OCI-LY1 (cell line): Measurements from ENCODE around the gene SPINT3.

Experiments
- H2AFZ ChIP-seq: fragments of 200-600 bp; sonication (generic), shearing (Covaris generic); 2 replicates; pipeline ENCODE4 v1.6.0; 2014; ENCODE audit warnings: antibody characterized with exemption, mild to moderate bottlenecking, low read length
- H3F3A ChIP-seq: fragments of 200-600 bp; sonication (generic), shearing (Covaris generic); 2 replicates; pipeline ENCODE4 v1.6.0; 2014; ENCODE audit warnings: mild to moderate bottlenecking, antibody characterized with exemption, low read length, moderate library complexity; ENCODE audit not compliant: insufficient read depth
- H3K27ac ChIP-seq: fragments of 200-600 bp; sonication (generic); 2 replicates; pipeline ENCODE4 v1.5.1; 2014; ENCODE audit warnings: low read length, mixed run types, mild to moderate bottlenecking, low read depth; ENCODE audit not compliant: poor library complexity, severe bottlenecking
- H3K27me3 ChIP-seq: fragments of 200-600 bp; sonication (generic); 2 replicates; pipeline ENCODE4 v1.6.0; 2014; ENCODE audit warnings: antibody characterized with exemption, mild to moderate bottlenecking, low read length, moderate library complexity; ENCODE audit not compliant: insufficient read depth
- H3K36me3 ChIP-seq: fragments of 200-600 bp; sonication (generic); 2 replicates; pipeline ENCODE4 v1.6.1; 2014; ENCODE audit warnings: mild to moderate bottlenecking, antibody characterized with exemption, low read length, moderate library complexity, mixed read lengths; ENCODE audit not compliant: insufficient read depth
- H3K4me1 ChIP-seq: fragments of 200-600 bp; sonication (generic); 2 replicates; pipeline ENCODE4 v1.5.1; 2014; ENCODE audit warnings: mild to moderate bottlenecking, low read length, moderate library complexity; ENCODE audit not compliant: insufficient read depth, severe bottlenecking
- H3K4me2 ChIP-seq: fragments of 200-600 bp; sonication (generic), shearing (Covaris generic); 2 replicates; pipeline ENCODE4 v1.6.1; 2014; ENCODE audit warnings: low read length
- H3K4me3 ChIP-seq: fragments of 200-600 bp; sonication (generic); 2 replicates; pipeline ENCODE4 v1.5.1; 2014; ENCODE audit warnings: low read length, low read depth, mild to moderate bottlenecking, mixed read lengths; ENCODE audit not compliant: poor library complexity, severe bottlenecking
- H3K79me2 ChIP-seq: fragments of 200-600 bp; shearing (Covaris generic); 2 replicates; pipeline ENCODE4 v1.6.1; 2016; ENCODE audit warnings: mixed run types, low read length, mixed read lengths; ENCODE audit not compliant: insufficient read depth
- H3K9ac ChIP-seq: fragments of 200-600 bp; sonication (generic), shearing (Covaris generic); 2 replicates; pipeline ENCODE4 v1.6.1; 2014; ENCODE audit warnings: mild to moderate bottlenecking, low read length, mixed read lengths
- H3K9me2 ChIP-seq: fragments of 200-600 bp; sonication (generic), shearing (Covaris generic); 2 replicates; pipeline ENCODE4 v1.6.1; 2014; ENCODE audit warnings: low read depth, mild to moderate bottlenecking, low read length, mixed read lengths
- H3K9me3 ChIP-seq: fragments of 200-600 bp; shearing (Covaris generic); 2 replicates; pipeline ENCODE4 v1.6.1; 2014; ENCODE audit warnings: low read length, mixed read lengths
- H4K20me1 ChIP-seq: fragments of 200-600 bp; sonication (generic), shearing (Covaris generic); 2 replicates; pipeline ENCODE4 v1.6.0; 2016; ENCODE audit warnings: mild to moderate bottlenecking, low read length; ENCODE audit not compliant: insufficient read depth
- EZH2 ChIP-seq: fragments of 200-600 bp; sonication (generic), shearing (Covaris generic); IDR thresholded peaks from 2 replicates; pipeline ENCODE4 v1.8.0; 2017; ENCODE audit warnings: borderline replicate concordance, mixed run types, mild to moderate bottlenecking, antibody characterized with exemption, low read length, moderate library complexity, mixed read lengths
- TF ChIP-seq, protein P1 (sequence below): fragments of 200-600 bp; sonication (generic), shearing (Covaris generic); IDR thresholded peaks from 2 replicates; pipeline ENCODE4 v1.5.1; 2017; ENCODE audit warnings: mild to moderate bottlenecking, antibody characterized with exemption, low read length, moderate library complexity, mixed read lengths

SPINT3 gene

DNA sequence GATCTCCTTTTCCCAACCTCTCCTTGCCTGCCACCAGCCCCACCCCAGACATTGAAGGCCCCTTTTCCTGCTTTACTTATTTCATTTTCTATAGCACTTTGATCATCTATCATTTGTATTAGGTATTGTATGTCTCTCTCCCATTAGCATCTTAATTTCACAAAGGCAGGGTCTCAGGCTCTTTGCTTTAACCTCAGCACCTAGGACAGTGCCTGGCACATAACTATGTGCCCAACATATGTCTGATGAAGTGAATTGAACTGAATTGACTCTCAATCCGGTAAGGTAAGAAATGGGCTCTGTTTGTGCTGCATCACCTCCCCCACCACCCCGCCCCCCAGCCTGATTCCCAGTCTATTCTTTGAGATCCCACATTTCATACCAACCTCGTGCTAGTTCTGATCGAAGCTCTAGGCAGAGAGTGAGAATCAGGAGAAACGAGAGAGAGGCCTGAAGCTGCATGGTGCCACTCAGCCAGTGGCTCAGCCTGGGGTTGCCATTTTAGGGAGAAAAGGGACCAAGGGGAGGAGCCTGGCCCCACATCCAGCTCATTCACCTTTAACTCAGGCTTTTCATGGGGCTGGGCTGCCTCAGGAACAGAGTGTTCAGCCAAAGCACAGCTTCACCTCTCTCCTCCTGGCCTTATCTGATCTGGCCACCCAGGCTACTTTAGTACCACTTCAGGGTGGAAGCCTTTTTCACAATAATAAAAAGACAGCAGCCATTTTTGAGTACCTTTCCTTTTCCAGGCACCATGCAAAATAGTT, at the start of gene SPINT3:
Gene SPINT3 (minus strand): TSS at position 476 of the 767 bp plus-strand sequence. CDS start 14 bp downstream, at position 462.
- Histone ChIP-seq H3K4me2 (no peak within 1 kb of the TSS), H3K36me3 (no peaks in the 10 kb centered on the region), H3K27ac (no peak within 1 kb of the TSS), H3K9me3 (no peaks in the 10 kb centered on the region), H3F3A (no peaks in the 10 kb centered on the region), H3K4me1 (no peaks in the 10 kb centered on the region), H3K9me2 (no peaks in the 10 kb centered on the region), H3K79me2 (no peaks in the 10 kb centered on the region), H3K27me3 (no peaks in the 10 kb centered on the region), H3K4me3 (no peak within 1 kb of the TSS), H2AFZ (no peak within 1 kb of the TSS), H4K20me1 (no peaks in the 10 kb centered on the region), H3K9ac (no peak within 1 kb of the TSS)
- TF ChIP-seq, protein P1, sequence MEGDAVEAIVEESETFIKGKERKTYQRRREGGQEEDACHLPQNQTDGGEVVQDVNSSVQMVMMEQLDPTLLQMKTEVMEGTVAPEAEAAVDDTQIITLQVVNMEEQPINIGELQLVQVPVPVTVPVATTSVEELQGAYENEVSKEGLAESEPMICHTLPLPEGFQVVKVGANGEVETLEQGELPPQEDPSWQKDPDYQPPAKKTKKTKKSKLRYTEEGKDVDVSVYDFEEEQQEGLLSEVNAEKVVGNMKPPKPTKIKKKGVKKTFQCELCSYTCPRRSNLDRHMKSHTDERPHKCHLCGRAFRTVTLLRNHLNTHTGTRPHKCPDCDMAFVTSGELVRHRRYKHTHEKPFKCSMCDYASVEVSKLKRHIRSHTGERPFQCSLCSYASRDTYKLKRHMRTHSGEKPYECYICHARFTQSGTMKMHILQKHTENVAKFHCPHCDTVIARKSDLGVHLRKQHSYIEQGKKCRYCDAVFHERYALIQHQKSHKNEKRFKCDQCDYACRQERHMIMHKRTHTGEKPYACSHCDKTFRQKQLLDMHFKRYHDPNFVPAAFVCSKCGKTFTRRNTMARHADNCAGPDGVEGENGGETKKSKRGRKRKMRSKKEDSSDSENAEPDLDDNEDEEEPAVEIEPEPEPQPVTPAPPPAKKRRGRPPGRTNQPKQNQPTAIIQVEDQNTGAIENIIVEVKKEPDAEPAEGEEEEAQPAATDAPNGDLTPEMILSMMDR, result no peak
- TF ChIP-seq EZH2, result no peak

DNA sequence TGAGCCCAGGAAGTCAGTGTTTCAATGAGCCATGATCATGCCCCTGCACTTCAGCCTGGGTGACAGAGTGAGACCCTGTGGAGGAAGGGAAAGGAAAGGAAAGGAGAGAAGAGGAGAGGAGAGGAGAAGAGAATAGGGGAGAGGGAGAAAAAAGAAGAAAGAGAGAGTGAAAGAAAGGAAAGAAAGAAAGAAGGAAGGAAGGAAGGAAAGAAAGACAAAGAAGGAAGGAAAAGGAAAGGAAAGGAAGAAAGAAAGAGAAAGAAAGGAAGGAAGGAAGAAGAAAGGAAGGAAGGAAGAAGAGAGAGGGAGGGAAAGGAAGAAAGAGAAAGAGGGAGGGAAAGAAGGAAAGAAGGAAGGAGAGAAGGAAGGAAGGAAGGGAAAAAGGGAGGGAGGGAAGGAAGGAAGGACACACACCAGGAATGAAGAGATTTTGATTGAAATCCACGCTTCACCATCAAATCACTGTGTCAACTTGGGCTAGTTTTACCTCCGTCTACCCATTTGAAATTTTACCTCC, 49.4 kb upstream of the SPINT3 start:
- no peak overlapping the region for H3K4me3 ChIP-seq
- H2AFZ ChIP-seq, result no peak overlapping the region
- H3K79me2 ChIP-seq, result no peaks in the 10 kb centered on the region
- no peaks in the 10 kb centered on the region for H4K20me1 ChIP-seq
- no peaks in the 10 kb centered on the region for H3F3A ChIP-seq
- H3K9ac ChIP-seq, result no peak overlapping the region
- H3K9me2 ChIP-seq, result no peaks in the 10 kb centered on the region
- H3K36me3 ChIP-seq, result no peaks in the 10 kb centered on the region
- no peaks in the 10 kb centered on the region for H3K27me3 ChIP-seq
- H3K4me2 ChIP-seq, result no peak overlapping the region
- H3K9me3 ChIP-seq, result no peaks in the 10 kb centered on the region
- TF ChIP-seq, protein P1, result no peak
- no peak for TF ChIP-seq EZH2
- no peak overlapping the region for H3K27ac ChIP-seq
- H3K4me1 ChIP-seq, result no peaks in the 10 kb centered on the region

DNA sequence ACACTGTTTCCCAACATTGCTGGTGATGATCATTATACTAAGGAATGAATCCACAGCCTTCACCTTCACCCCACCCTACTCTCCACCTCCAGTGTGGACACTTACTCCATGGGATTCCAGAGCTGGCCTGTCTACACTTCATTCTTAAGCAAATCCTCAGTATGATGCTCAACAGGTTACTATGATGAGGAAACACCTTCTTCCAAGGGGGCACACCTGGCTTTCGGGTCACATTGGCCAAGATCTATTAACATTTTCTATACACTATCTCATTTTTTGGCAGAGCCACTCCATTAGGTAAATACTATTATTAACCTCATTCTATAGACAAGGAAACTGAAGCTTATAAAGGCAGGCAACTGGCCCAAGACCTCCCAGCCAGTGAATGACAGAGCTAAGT, 39.8 kb upstream of the SPINT3 start:
- no peaks in the 10 kb centered on the region for H4K20me1 ChIP-seq
- no peak for TF ChIP-seq EZH2
- TF ChIP-seq, protein P1, result no peak
- no peaks in the 10 kb centered on the region for H3K27me3 ChIP-seq
- no peaks in the 10 kb centered on the region for H3K9me3 ChIP-seq
- H3K79me2 ChIP-seq, result no peaks in the 10 kb centered on the region
- H3K9me2 ChIP-seq, result no peaks in the 10 kb centered on the region
- H3K36me3 ChIP-seq, result no peaks in the 10 kb centered on the region
- H3K4me3 ChIP-seq, result no peak overlapping the region
- H3F3A ChIP-seq, result no peaks in the 10 kb centered on the region
- no peak overlapping the region for H3K27ac ChIP-seq
- H3K9ac ChIP-seq, result no peak overlapping the region
- H3K4me1 ChIP-seq, result no peaks in the 10 kb centered on the region
- no peak overlapping the region for H3K4me2 ChIP-seq
- H2AFZ ChIP-seq, result no peak overlapping the region
